GM21515 (cell line): ENCODE data around the gene TMPRSS11B.
"Not testable (repeated sequence)": the region's sequence is repeated elsewhere in the genome, so short reads cannot be mapped to it uniquely, and the experiment has no call there.

Experiments used
- ATAC-seq: cut with Tn5 transposase; IDR thresholded peaks from one replicate; pipeline ENCODE4 v1.9.1; 2021; ENCODE audit not compliant: unreplicated experiment

The TMPRSS11B gene

GRCh38 chr4:68228568-68228967 is 16.9 kb downstream of the TMPRSS11B start:
- ATAC-seq = no peak

- no peak for ATAC-seq
Measured at GRCh38 chr4:68218044-68218443, 27.4 kb downstream of the TMPRSS11B start.

DNA sequence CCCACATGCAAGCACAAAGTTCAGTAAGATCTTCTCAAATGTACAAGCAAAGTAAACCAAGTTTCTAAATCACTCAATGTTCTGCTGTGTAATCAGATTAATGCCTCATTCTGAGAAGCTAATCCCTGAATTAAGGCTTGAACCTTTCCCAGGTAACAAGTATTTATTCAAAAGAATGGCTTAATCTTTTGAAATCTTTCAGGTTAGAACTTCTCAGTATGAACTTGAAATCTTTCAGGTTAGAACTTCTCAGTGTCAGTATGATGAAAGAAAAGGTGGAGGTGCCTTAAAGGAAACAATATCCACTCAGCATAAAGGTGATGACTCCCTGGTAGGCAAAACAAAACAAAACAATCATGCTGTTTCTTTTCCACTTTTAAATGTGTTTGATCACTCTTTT is 29.0 kb downstream of the TMPRSS11B start:
- ATAC-seq = no peak

- no peak for ATAC-seq
Measured at GRCh38 chr4:68209003-68209402, 36.5 kb downstream of the TMPRSS11B start.

DNA sequence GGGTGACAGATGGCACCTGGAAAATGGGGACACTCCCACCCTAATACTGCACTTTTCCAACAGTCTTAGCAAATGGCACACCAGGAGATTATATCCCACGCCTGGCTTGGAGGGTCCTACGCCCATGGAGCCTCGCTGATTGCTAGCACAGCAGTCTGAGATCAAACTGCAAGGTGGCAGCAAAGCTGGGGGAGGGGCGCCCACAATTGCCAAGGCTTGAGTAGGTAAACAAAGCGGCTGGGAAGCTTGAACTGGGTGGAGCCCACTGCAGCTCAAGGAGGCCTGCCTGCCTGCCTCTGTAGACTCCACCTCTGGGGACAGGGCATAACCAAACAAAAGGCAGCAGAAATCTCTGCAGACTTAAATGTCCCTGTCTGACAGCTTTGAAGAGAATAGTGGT is 51.2 kb downstream of the TMPRSS11B start:
- not testable (repeated sequence) for ATAC-seq

DNA sequence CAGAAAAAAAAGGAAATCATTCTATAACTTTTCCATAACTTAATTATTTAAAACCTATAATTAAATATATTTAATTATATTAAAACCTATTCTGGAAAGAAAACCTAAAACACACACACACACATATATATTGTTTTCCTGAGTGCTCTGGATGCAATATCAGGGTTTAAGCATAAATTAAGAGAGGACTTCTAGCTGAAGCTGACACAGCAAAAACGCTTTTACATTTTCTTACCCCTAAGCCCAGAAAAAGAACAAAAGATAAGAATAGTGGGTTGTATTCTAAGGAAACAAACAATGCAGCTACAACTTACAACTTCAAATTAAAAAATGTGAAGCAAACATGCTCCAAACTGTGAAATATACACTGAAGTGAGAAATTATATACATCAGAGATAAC is 52.3 kb downstream of the TMPRSS11B start:
- no peak for ATAC-seq

GRCh38 chr4:68187145-68187544 is 58.3 kb downstream of the TMPRSS11B start:
- ATAC-seq = no peak

DNA sequence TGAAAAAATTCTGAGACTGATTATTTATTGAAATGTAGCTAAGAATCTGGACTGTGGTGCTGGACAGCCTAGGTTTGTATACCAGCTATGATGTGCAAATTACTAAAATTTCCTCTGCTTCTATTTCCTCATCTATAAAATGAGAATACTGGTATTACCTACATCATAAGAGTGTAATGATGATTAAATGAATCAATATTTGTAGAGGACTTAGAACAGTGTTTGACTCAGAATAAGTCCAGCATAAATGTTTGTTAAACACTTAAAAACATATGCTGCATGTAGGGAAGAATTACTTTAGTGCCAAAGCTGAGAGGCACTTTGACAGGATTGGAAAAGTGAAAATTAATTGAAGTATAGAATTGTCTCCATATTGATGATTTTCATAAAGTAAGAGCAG is 60.6 kb downstream of the TMPRSS11B start:
- ATAC-seq = no peak

DNA sequence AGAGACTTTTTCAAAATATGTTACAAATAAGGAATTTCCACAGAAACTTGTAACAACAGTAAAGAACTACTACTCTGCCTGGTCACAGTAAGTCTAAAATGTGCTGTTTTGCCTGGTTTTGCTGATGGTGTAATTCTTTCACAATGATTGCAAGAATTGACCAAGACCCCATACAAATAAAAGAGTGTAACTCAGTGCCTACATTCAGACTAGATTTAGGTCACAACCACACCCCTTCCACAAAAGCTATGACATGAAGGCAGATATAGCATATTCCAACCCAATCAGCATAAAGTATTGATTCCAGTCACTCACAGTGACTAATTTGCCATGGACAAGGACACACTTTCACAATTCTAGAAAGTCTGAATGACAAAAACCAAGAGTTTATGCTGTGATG is 62.1 kb downstream of the TMPRSS11B start:
- no peak for ATAC-seq

DNA sequence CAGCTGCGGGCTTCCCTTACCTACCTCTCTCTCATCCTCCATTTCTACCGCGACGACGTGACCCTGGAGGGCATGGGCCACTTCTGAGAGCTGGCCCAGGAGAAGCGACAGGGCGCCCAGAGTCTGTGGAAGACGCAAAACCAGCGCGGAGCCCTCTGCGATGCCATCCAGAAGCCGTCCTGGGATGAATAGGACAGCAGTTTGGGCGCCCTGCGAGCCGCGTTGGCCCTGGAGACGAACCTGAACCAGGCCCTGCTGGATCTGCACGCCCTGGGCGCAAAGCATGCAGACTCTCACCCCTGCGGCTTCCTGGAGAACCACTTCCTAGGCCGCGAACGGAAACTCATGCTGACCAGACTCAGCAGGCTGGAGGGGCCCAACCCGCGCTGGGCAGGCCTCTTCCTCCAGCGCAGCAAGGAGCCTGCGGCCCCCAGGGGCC is 63.1 kb downstream of the TMPRSS11B start:
- ATAC-seq = no peak

DNA sequence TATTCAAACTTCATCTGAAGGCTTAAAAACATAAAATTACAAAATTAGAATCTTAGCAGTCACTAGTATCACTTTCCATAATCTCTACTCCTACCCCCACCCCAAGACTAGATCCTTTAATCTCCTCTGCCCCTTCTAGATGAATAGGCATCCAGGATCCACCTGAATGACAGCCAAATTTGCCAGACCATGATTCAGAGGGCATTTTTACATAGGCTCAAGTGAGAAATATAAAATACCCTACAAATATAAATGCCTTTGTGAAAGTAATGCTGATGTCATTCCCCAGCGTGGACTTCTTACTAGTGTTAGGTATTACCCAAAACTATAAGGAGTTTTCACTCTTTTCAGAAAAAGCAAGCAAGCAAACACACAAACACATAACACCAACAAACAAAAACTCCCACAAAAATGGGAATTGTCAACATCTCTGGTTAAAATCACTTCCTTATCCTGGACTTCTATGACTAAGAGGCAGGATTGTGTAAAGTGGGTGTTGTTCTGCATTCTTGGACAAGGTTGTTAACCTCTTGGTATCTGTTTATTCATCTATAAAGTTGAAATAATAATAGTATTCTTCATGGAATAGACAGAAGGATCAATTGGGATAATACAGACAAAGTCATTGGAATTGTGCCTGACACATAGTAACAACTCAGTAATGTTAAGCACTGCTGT is 64.5 kb downstream of the TMPRSS11B start:
- ATAC-seq = no peak

GRCh38 chr4:68176904-68177303 is 68.6 kb downstream of the TMPRSS11B start:
- no peak for ATAC-seq
